Erythroblast (primary cell): ENCODE data around the gene MAST4.

Experiments
- GATA1 ChIP-seq: IDR thresholded peaks from 2 replicates; pipeline ENCODE4 v1.6.1; 2011; ENCODE audit warnings: low read depth, mild to moderate bottlenecking, control low read depth, low read length, moderate library complexity
- POLR2A ChIP-seq: IDR thresholded peaks from 2 replicates; pipeline ENCODE4 v1.6.1; 2011; ENCODE audit warnings: mild to moderate bottlenecking, low read length

- TF ChIP-seq POLR2A (no peak), GATA1 (no peak)
Measured at GRCh38 chr5:66818935-66819328, 222.7 kb downstream of the MAST4 start.
